Left colon (tissue), 2 donors: Measurements from ENCODE around the gene ITGB3BP. TPM values are rescaled to one million over a fixed set of nuclear protein-coding genes. Genes with fewer than 3 reads are reported as not detected.
"Not testable (repeated sequence)": the region's sequence is repeated elsewhere in the genome, so short reads cannot be mapped to it uniquely, and the experiment has no call there.

ENCODE experiments used
- ATAC-seq: fragments of 200-7000 bp; cut with Tn5 transposase; one replicate; pipeline ENCODE4 v1.9.1; 2020; ENCODE audit warnings: mild to moderate bottlenecking, moderate library complexity
- DNase-seq, 2 donors: peaks; one replicate each; pipeline ENCODE4 v3.0.0-alpha.2; 2020
- intact Hi-C, 2 donors: fragments of 100-400 bp; cut with DNase I in 1 of 2; cut with micrococcal nuclease in 1 of 2; formaldehyde crosslinking; loops; one replicate each; pipeline versions ENCODE4 v1.11.2 to v1.14.0; 2022; cut with DNase I, micrococcal nuclease
- total RNA-seq, 2 donors: library from RNA; stranded (reverse); fragmentation: NEBNext Ultra II Directional; extraction: Animal tissue kit (Norgen Biotek cat#: 25700); gene quantifications; one replicate each; pipeline ENCODE4 v1.2.1, GENCODE V29; 2021
- donor health status: DM: no; HTN: no; CAD: no.
- donor health status: DM: yes; HTN: yes; CAD: no.

ITGB3BP gene
- total RNA-seq, 2 donors from 2014 or later, result 11.5 to 12.7 TPM

DNA sequence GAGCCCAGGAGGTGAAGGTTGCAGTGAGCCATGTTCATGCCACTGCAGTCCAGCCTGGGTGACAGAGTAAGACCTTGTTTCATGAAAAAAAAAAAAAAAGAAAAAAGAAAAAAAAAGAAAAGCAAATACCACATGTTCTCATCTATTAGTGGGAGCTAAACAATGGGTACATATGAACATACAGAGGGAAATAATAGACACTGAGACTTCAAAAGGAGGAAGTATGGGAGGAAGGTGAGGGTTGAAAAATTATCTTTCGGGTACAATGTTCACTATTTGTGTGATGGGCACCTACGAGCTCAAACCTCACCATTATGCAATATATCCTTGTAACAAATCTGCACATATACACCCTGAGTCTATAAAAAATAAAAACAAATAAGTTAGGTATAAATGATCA lies 6.4 kb downstream of the ITGB3BP start:
- ATAC-seq (no peak), DNase-seq (no peak)
- intact Hi-C loops, result no loop called here

DNA sequence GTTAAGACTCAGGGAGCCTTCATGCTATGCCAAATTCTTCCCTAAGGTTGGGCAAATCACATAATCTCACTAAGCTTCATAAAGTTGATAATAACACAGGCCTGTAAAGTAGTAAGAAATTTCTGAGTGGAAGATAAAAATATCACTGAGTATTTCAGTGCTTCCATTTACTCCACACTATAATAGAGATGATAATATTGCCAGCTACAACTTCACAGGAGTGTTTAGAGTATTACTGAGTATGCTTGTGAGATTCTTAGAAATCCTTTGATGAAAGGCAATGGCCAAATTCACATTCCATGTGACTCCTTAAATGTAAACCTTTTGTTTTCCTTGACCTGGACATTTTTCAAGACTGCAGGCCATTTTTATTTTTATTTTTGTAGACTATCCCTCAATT lies 10.4 kb downstream of the ITGB3BP start:
- ATAC-seq (no peak), DNase-seq (no peak)
- intact Hi-C loops, result no loop called here

DNA sequence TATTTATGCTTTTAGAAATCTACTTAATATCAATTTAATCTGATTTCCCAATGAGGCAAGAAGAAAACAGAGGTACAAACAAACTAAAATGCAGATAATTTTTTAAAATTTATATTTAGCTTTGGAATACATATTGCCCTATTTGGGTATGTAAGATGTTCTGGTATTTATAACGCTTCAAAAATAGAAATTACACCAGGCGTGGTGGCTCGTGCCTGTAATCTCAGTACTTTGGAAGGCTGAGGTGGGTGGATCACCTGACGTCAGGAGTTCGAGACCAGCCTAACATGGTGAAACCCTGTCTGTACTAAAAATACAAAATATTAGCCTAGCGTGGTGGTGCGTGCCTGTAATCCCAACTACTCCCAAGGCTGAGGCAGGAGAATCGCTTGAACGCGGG lies 13.3 kb downstream of the ITGB3BP start:
- ATAC-seq (no peak), DNase-seq (no peak)
- intact Hi-C loops, result no loop called here

DNA sequence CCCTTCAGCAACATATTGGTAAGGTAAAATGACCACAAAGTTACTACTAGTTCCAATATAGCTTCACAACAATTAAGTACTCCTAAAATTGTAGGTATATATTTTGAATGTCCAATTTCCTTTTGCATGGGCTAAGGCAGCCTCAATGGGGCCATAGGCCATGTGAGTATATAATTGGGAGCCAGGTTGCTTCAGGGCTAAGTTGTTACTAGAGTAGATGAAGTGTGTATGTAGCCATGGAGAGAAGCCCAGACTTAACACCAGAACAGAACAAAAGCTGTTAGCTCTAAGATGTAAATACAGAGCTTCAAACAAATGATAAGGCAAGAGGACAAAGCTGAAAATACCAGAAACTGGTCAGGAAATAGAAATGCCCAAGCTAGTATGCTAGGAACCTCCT lies 16.2 kb downstream of the ITGB3BP start:
- no peak for ATAC-seq

DNA sequence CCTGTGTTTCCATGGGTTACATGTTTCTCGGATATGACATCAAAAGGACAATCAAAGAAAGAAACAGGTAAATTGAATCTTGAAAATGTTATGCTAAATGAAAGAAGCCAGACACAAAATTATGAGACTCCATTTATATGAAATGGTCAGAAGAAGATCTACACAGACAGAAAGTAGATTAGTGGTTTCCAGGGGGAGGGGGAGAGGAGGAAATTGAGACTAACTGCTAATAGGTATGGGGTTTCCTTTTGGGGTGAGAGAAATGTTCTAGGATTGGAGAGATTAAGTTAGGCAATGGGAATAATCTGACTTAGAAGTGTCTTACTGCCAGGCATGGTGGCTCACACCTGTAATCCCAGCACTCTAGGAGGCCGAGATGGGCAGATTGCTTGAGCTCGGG lies 21.8 kb downstream of the ITGB3BP start:
- intact Hi-C loops, result no loop called here
- no peak for DNase-seq
- no peak for ATAC-seq

More for the DNA sequence above, 16.2 kb downstream of the ITGB3BP start:
- intact Hi-C loops, result no loop called here
- DNase-seq, result no peak

DNA sequence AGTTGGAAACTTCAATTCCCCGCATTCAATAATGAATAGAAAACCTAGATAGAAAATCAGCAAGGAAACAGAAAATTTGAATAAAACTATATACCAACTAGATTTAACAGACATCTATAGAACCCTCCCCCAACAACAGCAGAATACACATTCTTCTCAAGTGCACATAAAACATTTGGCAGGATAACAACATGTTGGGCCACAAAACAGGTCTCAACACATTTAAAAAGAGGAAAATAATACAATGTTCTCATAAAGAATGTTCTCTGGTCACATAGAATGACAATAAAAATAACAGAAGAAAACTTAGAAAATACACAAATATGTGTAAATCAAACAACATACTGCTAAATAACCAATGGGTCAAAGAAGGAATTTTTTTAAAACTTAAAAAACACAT lies 24.9 kb downstream of the ITGB3BP start:
- intact Hi-C loops, result no loop called here
- ATAC-seq (no peak), DNase-seq (no peak)

DNA sequence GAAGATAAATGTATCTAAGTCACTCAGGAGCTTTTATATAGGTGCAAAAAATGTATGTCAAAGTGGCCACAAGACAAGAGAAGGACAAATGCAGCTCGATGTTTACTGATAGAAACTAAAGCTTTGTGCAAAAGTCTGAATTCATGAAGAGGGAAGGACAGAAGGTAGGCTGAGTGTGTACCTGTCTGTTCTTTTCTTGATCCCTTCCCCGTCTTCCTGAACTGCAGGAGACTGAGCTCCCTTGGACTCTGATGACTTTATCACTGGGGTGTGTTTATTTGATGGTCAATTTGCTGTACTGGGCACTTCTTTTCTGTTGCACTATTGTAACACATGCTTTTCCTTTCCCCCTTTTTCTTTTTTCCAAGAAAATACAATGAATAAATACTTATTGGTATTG lies 25.4 kb downstream of the ITGB3BP start:
- DNase-seq (no peak), ATAC-seq (peak; percentile 85)
- intact Hi-C loops, result no loop called here

DNA sequence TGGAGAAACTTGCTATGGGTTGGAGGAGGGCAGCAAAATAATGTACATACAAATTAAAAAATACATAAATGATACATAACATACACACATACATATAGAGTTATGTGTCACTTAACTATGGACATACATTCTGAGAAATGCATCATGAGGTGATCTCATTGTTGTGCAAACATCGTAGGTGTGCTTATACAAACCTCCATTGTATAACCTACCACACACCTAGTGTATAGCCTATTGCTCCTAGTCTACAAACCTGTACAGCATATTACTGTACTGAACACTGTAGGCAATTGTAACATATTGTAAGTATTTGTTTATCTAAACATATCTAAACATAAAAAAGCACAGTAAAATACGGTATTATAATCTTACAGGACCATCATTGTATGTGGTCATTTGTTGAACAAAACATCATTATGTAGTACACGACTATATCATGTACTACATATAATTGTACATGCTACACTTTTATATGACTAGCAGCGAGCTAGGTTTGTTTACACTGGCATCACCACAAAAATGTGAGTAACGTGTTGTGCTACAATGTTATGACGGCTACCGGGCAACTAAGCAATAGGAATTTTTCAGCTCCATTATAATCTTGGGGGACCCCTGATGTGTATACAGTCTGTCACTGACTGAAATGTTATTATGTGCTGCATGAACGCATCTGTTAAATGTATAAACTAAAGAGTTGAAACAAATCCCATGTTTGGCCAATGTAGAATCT lies 35.5 kb downstream of the ITGB3BP start:
- intact Hi-C loops, result no loop called here
- DNase-seq (no peak), ATAC-seq (peak; percentile 91)

DNA sequence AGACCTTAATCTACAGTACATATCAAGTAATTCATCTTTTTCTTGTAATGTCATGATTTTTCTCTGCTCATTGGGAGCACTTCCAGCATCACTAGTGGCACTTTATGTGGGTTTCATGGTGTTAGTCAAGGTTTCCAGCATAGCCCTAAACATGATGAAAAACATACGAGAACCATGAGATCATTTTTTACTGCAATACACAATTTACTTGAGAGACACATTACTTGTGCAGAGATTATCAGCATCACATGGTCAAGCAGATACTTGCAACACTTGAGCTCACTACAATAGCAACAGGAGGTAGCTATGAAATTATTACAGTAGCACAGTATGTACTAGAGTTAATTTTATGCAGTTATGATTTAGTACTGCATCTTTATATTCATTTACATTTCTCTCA lies 36.4 kb downstream of the ITGB3BP start:
- intact Hi-C loops, result no loop called here
- DNase-seq, result no peak
- no peak for ATAC-seq

DNA sequence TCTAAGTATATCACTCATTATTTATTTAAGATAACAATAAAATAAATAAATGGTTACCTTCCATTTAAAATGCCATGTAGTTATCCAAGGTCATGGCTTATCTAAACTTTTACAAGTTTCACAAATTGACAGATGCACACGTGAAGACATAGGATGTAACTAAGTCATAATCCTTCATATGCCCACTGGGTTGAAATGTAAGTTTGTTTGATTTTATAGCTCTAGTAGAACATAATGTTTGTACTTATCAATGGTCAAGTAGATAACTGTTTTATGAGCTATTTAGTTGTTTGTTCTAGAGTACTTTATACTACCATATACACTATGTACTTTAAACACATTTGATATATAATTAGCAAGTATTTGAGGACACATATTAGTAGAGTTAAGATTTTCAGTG lies 43.0 kb downstream of the ITGB3BP start:
- DNase-seq, result no peak
- intact Hi-C loops, result no loop called here
- ATAC-seq, result peak; percentile 64

DNA sequence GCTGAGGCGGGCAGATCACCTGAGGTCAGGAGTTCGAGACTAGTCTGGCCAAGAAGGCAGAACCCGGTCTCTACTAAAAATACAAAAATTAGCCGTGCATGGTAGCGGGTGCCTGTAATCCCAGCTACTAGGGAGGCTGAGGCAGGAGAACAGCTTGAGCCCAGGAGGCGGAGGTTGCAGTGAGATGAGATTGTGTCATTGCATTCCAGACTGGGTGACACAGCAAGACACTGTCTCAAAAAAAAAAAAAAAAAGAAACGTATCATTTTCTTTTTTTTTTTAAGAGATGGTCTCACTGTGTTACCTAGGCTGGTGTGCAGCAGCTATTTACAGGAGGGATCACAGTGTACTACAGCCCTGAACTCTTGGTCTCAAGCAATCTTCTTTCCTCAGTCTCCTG lies 47.3 kb downstream of the ITGB3BP start:
- ATAC-seq (no peak), DNase-seq (no peak)
- intact Hi-C loops, result no loop called here

DNA sequence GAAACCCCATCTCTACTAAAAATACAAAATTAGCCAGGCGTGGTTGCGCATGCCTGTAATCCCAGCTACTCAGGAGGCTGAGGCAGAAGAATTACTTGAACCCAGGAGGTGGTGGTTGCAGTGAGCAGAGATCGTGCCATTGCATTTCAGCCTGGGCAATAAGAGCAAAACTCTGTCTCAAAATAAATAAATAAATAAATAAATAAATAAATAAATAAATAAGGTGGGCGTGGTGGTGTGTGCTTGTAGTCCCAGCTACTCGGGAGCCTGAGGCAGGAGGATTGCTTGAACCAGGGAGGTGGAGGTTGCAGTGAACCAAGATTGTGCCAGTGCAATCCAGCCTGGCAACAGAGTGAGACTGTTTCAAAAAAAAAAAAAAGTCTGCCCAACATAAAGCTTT lies 54.3 kb downstream of the ITGB3BP start:
- ATAC-seq, intact Hi-C loops, DNase-seq: not testable (repeated sequence)

DNA sequence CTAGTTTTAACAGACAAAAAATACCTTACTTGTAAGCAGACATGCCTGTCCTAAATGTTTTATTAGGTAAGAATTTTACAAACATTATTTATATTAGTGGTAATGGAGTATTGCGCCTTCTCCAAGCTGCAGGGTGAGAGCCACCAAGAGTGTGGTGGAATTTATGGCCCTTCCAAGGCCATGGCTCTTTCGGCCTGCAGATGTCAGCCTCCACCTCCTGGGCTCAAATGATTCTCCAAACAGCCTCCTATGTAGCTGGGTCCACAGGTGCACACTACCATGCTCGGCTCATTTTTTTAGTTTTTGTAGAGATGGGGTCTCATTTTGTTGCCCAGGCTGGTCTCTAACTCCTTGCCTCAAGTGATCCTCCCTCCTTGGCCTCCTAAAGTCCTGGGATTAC lies 56.3 kb downstream of the ITGB3BP start:
- intact Hi-C loops, result no loop called here
- DNase-seq (no peak), ATAC-seq (no peak)

DNA sequence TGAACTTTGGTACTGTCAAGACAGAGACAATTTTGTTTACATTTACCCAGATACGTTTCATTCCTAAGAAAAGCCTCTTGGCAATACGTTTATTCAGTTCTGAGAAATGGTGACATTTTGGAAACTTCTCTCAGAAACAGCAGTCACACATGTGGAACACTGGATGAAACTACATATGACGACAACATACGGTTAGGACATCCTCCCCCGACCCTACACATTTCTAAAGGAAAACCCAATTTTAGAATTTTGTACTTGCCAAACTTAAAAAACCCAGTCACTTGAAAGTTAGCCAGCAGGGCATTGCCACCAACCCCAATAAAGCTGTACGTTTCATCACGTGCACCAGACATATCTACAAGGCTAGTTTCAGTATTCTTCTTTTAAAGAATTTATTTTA lies 56.8 kb downstream of the ITGB3BP start:
- intact Hi-C loops, result no loop called here
- ATAC-seq (no peak), DNase-seq (no peak)

DNA sequence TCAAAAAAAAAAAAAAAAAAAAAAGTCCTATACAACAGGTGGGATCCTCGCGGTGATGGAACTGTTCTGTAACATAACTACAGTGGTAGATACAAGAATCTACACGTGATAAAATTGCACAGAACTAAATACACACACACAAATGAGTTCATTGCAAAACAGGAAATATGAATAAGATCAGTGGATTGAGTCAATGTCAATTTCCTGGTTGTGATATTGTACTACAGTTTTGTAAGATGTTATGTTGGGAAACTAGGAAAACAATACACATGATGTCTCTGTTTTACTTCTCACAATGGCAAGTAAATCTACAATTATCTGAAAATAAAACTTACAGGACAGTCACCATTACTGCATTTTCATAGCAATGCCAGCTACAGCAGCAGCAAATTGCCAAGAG lies 59.8 kb downstream of the ITGB3BP start:
- no peak for DNase-seq
- intact Hi-C loops, result no loop called here
- no peak for ATAC-seq

DNA sequence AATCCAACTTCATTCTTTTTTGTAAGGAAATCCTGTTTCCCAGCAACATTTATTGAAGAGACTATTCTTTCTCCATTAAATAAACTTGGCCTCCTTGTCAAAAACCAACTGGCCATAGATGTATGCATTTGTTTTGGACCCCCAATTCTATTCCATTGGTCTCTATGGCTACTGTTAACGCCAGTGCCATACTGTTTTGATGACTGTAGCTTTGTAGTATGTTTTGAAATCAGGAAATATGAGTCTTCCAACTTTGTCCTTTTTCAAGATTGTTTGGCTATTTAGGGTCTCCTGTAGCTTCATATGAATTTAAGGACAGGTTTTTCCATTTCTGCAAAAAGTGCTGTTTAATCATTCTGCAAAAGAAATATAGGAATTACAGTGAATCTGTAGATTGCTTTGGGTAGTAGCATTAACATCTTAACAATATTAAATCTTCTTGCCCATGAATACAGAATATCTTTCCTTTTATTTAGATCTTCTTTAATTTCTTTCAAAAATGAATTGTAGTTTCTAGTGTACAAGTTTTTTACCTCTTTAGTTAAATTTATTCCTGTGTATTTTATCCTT lies 61.3 kb downstream of the ITGB3BP start:
- DNase-seq (no peak), ATAC-seq (no peak)
- intact Hi-C loops, result no loop called here

DNA sequence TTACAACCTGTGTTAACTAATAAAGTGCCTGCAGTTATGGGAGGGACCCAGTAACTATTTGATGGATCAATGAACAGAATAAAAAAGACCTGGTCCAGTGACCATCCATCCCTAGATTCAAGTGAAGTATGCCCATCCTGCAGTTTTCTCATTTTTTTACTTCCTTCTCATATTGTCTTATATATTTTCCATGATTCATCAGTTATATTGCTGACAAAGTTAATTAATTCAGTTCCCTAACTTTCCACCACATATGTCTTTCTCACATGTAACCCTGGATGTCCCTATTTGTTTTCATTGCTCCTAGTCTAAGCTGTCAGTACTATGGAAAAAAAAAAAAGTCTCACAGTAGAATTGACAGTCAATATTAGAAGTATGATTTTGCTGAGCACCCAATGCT lies 64.3 kb downstream of the ITGB3BP start:
- ATAC-seq, result no peak
- no peak for DNase-seq
- intact Hi-C loops, result no loop called here

DNA sequence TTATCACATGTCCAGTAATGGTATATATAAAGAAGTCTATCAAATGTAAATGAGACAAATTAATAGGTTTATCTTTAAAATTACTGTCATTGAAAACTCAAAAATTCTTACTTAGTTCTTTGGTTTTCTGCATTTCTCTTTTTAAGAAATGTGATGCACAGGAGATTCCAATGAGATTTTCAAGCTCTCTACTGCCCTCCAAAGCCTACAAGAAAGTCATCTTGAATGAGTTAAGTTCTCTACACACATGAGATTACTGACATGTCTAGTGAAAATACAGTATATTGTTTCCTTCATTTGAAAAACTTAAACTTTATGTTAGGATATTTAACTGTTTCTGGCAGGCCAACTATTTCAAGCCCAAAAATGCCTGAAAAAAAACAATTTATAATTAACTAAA lies 68.8 kb downstream of the ITGB3BP start:
- ATAC-seq, result no peak
- no peak for DNase-seq
- intact Hi-C loops, result no loop called here

DNA sequence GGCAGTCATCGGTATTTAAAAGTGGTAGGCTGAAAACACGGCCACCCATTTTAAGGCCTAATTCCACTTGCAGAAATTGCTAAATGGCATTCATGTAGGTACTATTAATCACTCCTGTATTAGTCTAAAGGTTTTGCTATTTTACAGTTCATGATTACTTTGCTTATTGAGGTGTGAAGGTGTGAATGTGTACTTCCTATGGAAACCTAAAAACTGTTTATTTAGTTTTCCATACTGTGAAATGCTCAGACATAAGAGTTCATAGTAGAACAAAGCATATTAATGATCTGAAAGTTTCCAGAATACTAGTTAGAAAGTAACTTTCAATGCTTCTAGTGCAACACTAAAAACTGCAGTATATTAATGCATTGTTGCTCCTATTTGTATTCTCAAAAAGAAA lies 69.8 kb downstream of the ITGB3BP start:
- intact Hi-C loops, result no loop called here
- no peak for DNase-seq
- ATAC-seq, result no peak

DNA sequence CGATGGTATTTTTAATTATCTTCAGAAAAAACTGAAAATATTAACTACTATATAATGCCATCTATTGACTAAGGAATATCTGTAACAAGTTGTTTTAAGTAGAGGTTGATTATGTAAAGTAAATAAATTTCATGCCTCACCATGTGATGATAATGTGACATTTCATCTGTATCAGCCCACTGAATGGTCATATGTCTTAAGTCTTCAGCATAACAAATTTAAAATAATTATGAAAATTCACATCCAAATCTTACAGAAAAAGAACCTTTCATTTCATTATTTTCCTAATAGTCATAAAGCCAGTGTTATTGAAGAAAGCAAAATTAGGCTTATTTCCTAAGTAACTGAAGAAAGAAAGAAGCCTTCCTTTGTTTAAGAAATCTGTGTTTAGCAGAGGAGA lies 72.6 kb downstream of the ITGB3BP start:
- ATAC-seq (no peak), DNase-seq (no peak)
- intact Hi-C loops, result no loop called here

DNA sequence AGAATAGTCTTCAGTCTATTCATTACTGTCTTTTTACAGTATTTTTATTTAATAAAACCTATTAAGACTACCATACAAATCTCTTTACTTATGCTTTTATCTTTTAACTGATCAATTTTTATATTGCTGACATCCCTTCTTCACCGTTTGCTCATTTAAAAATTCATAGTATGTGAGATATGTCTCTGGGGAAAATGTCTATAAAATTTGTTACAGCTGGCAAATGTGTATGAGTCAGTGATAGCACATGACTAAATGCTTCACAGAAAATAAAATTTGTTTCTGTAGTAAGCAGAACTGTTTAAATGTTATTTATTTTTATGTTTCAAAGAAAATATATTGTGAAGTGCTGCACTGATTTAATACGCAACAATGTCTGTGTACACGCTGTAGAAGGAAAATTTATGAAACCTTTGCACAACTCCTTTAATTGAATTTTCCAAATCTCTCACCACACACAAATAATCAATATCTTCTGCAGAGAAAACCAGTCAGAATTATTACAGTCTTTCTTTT lies 74.2 kb downstream of the ITGB3BP start:
- intact Hi-C loops, result no loop called here
- no peak for DNase-seq
- no peak for ATAC-seq
